Melanocyte of skin (primary cell): Measurements from ENCODE around the gene UCK2. TPM values are rescaled to one million over a fixed set of nuclear protein-coding genes. Genes with fewer than 3 reads are reported as not detected.

Experiments
- total RNA-seq, 2 donors: library from RNA; depleted of rRNA; stranded (reverse); fragments of >200 nt; gene quantifications; 2 replicates each; pipeline ENCODE4 v1.2.3, GENCODE V29; 2012

Gene UCK2
- 10 to 100 TPM; 29.9 to 79.9 TPM for total RNA-seq

GRCh38 chr1:165827268-165828102 lies at the start of gene UCK2:
UCK2 (plus strand) TSS chr1:165827614; CDS start chr1:165827834, 220 bp downstream.

Other genes starting within 250 kb of the UCK2 start
- 100 to 1,000 TPM; 116 to 122 TPM for gene MGST3, start 196.4 kb upstream of the UCK2 start, total RNA-seq
- 10 to 100 TPM; 74.0 to 92.9 TPM for gene ALDH9A1, start 129.1 kb upstream of the UCK2 start, total RNA-seq
- 10 to 100 TPM; 70.2 to 92.2 TPM for gene TMCO1, start 58.7 kb upstream of the UCK2 start, total RNA-seq